ENCODE measurements around the gene ALDH16A1. TPM values are rescaled to one million over a fixed set of nuclear protein-coding genes. Genes with fewer than 3 reads are reported as not detected.
A peak's percentile ranks its signal among the peaks of the same experiment; 100 is the strongest.

ALDH16A1 gene
- total RNA-seq, 1 experiment from 2014 or later = 40.9 TPM

- CTCF ChIA-PET = no interaction called here
- H3K79me2 ChIP-seq (ENCODE audit: low read depth) = no peaks in the 10 kb centered on the region
- H3K27ac ChIP-seq = no peak overlapping the region
- H2AFZ ChIP-seq = no peak overlapping the region
- H4K20me1 ChIP-seq (ENCODE audit: insufficient read depth) = no peaks in the 10 kb centered on the region
- H3K4me3 ChIP-seq = no peak overlapping the region
- BruUV-seq (replicated peaks) = no TSS peak
- DNase-seq = no peak
- intact Hi-C loops (cut with micrococcal nuclease; ENCODE audit: unreplicated experiment) = no loop called here
- H3K36me3 ChIP-seq (ENCODE audit: low read depth) = no peaks in the 10 kb centered on the region; the same call in 1 of the 2 replicates
- no peaks in the 10 kb centered on the region for H3K27me3 ChIP-seq (ENCODE audit: insufficient read depth, low read depth)
- no peak overlapping the region for H3K4me2 ChIP-seq
- no peaks in the 10 kb centered on the region for H3K9me2 ChIP-seq (ENCODE audit: insufficient read depth)
- POLR2A ChIA-PET (ENCODE audit: unreplicated experiment) = no interaction called here
- H3K9me3 ChIP-seq (ENCODE audit: insufficient read depth, low read depth) = no peaks in the 10 kb centered on the region
- H3F3A ChIP-seq (ENCODE audit: insufficient read depth, low read depth) = peaks cover 13% of the 10 kb centered on the region
- TF ChIP-seq EZH2 (IDR thresholded peaks at IDR 0.05; ENCODE audit: low read depth) (no peak), CTCF (conservative IDR thresholded peaks at IDR 0.05) (no peak)
- H3K4me1 ChIP-seq (replicated peaks; ENCODE audit: insufficient read depth) = no peaks in the 10 kb centered on the region
These were observed 12.3 kb downstream of the ALDH16A1 start for GRCh38 chr19:49465371-49465770.

GRCh38 chr19:49468199-49468598 lies 15.2 kb downstream of the ALDH16A1 start:
- intact Hi-C loops (cut with micrococcal nuclease; ENCODE audit: unreplicated experiment) = no loop called here
- no peaks in the 10 kb centered on the region for H3K9me3 ChIP-seq (ENCODE audit: insufficient read depth, low read depth)
- H3K79me2 ChIP-seq (ENCODE audit: low read depth) = no peaks in the 10 kb centered on the region
- no peak overlapping the region for H3K4me3 ChIP-seq
- H3K9me2 ChIP-seq (ENCODE audit: insufficient read depth) = no peaks in the 10 kb centered on the region
- H2AFZ ChIP-seq = no peak overlapping the region
- no peaks in the 10 kb centered on the region for H3K27me3 ChIP-seq (ENCODE audit: insufficient read depth, low read depth)
- H3K36me3 ChIP-seq (ENCODE audit: low read depth) = no peaks in the 10 kb centered on the region
- CTCF ChIA-PET = no interaction called here
- no peak overlapping the region for H3K4me2 ChIP-seq
- BruUV-seq (replicated peaks) = no TSS peak
- H3F3A ChIP-seq (ENCODE audit: insufficient read depth, low read depth) = peaks cover 21% of the 10 kb centered on the region
- no peak overlapping the region for H3K27ac ChIP-seq
- POLR2A ChIA-PET (ENCODE audit: unreplicated experiment) = no interaction called here
- DNase-seq = no peak
- TF ChIP-seq EZH2 (IDR thresholded peaks at IDR 0.05; ENCODE audit: low read depth) (no peak), CTCF (conservative IDR thresholded peaks at IDR 0.05) (no peak)
- H4K20me1 ChIP-seq (ENCODE audit: insufficient read depth) = no peaks in the 10 kb centered on the region
- no peaks in the 10 kb centered on the region for H3K4me1 ChIP-seq (replicated peaks; ENCODE audit: insufficient read depth)

- no peak overlapping the region for H3K4me2 ChIP-seq
- H4K20me1 ChIP-seq (ENCODE audit: insufficient read depth) = no peaks in the 10 kb centered on the region
- no TSS peak for BruUV-seq (replicated peaks)
- ChIA-PET POLR2A (ENCODE audit: unreplicated experiment) (interaction anchor here (0.6 to 0.7 kb wide), 2 partner anchors 803 to 816 kb away, joined by 4 to 7 read pairs; no protein-coding TSS in a partner anchor), CTCF (no interaction called here)
- peak; percentile 44 to 62 for DNase-seq
- H3K9me2 ChIP-seq (ENCODE audit: insufficient read depth) = no peaks in the 10 kb centered on the region
- no peaks in the 10 kb centered on the region for H3K9me3 ChIP-seq (ENCODE audit: insufficient read depth, low read depth)
- H2AFZ ChIP-seq = no peak overlapping the region
- H3F3A ChIP-seq (ENCODE audit: insufficient read depth, low read depth) = peaks cover 26% of the 10 kb centered on the region
- intact Hi-C loops (cut with micrococcal nuclease; ENCODE audit: unreplicated experiment) = no loop called here
- TF ChIP-seq EZH2 (IDR thresholded peaks at IDR 0.05; ENCODE audit: low read depth) (no peak), CTCF (conservative IDR thresholded peaks at IDR 0.05) (no peak)
- no peak overlapping the region for H3K4me3 ChIP-seq
- no peaks in the 10 kb centered on the region for H3K36me3 ChIP-seq (ENCODE audit: low read depth)
- no peak overlapping the region for H3K27ac ChIP-seq
- H3K27me3 ChIP-seq (ENCODE audit: insufficient read depth, low read depth) = no peaks in the 10 kb centered on the region
- H3K4me1 ChIP-seq (replicated peaks; ENCODE audit: insufficient read depth) = no peaks in the 10 kb centered on the region
- H3K79me2 ChIP-seq (ENCODE audit: low read depth) = no peaks in the 10 kb centered on the region
These were observed 15.9 kb downstream of the ALDH16A1 start for GRCh38 chr19:49468746-49469447.
